H1 (cell line): ENCODE results near the gene NCAPG2. TPM values are rescaled to one million over a fixed set of nuclear protein-coding genes. Genes with fewer than 3 reads are reported as not detected.

ENCODE experiments used
- BRCA1 ChIP-seq: IDR thresholded peaks from 2 replicates; pipeline ENCODE4 v1.6.1; 2012; ENCODE audit warnings: low read depth, low read length, improper control_type of control experiment
- EZH2 ChIP-seq: fragments of 200-600 bp; sonication (generic); IDR thresholded peaks from 2 replicates; pipeline ENCODE4 v1.7.1; 2012; ENCODE audit warnings: low read depth, mild to moderate bottlenecking, moderate library complexity, low read length, inconsistent platforms; ENCODE audit not compliant: severe bottlenecking
- HDAC6 ChIP-seq: IDR thresholded peaks from one replicate; pipeline ENCODE4 v1.7.1; 2012; ENCODE audit warnings: low read depth, mild to moderate bottlenecking, inconsistent platforms, low read length, moderate library complexity
- NANOG ChIP-seq: IDR thresholded peaks from 2 replicates; pipeline ENCODE4 v1.6.1; 2011; ENCODE audit warnings: low read length, low read depth, mild to moderate bottlenecking, inconsistent platforms; ENCODE audit not compliant: insufficient read depth, poor library complexity, severe bottlenecking
- POLR2AphosphoS5 ChIP-seq: IDR thresholded peaks from 2 replicates; pipeline ENCODE4 v1.6.1; 2011; ENCODE audit warnings: low read depth, low read length
- RXRA ChIP-seq: IDR thresholded peaks from 2 replicates; pipeline ENCODE4 v1.6.1; 2011; ENCODE audit warnings: low read depth, mild to moderate bottlenecking, low read length, moderate library complexity; ENCODE audit not compliant: insufficient read depth
- SIRT6 ChIP-seq: IDR thresholded peaks from one replicate; pipeline ENCODE4 v1.7.1; 2012; ENCODE audit warnings: low read length, inconsistent platforms
- SP4 ChIP-seq: IDR thresholded peaks from 2 replicates; pipeline ENCODE4 v1.6.1; 2012; ENCODE audit warnings: low read length, inconsistent platforms
- TAF7 ChIP-seq: optimal IDR thresholded peaks from 2 replicates; pipeline ENCODE3; 2011; ENCODE audit warnings: low read depth, mild to moderate bottlenecking, inconsistent platforms, low read length, moderate library complexity, borderline replicate concordance
- TCF12 ChIP-seq: IDR thresholded peaks from 2 replicates; pipeline ENCODE4 v1.6.1; 2011; ENCODE audit warnings: low read depth, mild to moderate bottlenecking, low read length
- polyA plus RNA-seq, 7 experiments: library from polyadenylated mRNA; depleted of rRNA in 3 of 7; stranded (reverse) in 5 of 7; unstranded in 2 of 7; fragments of >200 nt in 5 of 7; fragments of 200-250 nt in 2 of 7; gene quantifications; 1 replicate in 5 of 7; 2 replicates in 1 of 7; 4 replicates in 1 of 7; pipeline versions ENCODE4 v1.2.1 to v1.2.3, GENCODE V29; 2011 to 2013; ENCODE audit warnings: missing spikeins in 2 of 7, mixed read lengths in 2 of 7
- total RNA-seq: library from RNA; stranded (reverse); fragmentation: NEBNext Ultra II Directional; extraction: Animal tissue kit (Norgen Biotek cat#: 25700); gene quantifications from 2 replicates; pipeline ENCODE4 v1.2.1, GENCODE V29; 2021
- TF ChIP-seq, protein P1 (sequence below): IDR thresholded peaks from 2 replicates; pipeline ENCODE4 v1.6.1; 2012; ENCODE audit warnings: low read length, inconsistent platforms

NCAPG2 gene
- total and polyA plus RNA-seq, 2 of the 8 experiments (the other 6 are each of a cell fraction or from before 2014, with no cell fraction given), result 49.9 to 119 TPM

DNA sequence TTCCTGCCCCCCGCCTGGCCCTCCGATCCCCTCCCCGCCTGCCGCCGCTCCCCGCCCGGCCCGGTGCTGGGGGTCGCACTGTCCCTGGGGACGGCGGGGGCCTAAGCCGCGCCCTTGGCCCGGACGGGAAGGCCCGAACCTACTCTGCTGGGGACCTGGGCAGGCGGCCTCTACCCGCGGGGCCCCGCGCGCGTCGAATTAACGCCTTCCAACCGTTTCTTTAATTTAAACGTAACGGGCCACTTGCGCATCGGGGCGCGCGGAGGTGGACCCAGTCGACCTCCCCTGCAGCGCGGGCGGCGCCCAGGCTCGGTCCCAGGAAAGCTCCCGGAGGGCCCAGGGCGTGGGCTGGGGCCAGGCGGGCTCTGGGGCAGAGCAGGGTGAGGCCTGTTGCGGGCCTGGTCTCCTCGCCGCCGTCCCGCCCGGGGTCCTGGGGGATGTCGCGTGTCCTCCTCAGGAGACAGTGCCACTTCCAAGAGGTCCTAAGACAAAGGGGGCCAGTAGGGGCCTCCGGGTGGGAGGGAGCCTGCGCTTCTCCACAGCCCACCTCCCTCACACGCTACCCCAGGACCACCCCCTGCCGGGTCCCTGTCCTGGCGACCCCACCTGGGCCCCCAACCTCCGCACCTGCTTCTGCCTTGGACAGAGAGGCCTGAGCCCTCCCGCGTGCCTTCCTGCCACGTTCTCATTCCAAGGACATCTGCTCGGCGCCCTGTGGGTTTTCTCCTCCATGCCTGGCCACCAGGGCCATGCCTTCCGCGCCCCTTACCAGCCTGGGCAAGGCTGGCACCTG, 116.3 kb downstream of the NCAPG2 start (continued):
- TF ChIP-seq BRCA1, result no peak
- TF ChIP-seq TCF12, result no peak
- TF ChIP-seq RXRA, result no peak
- no peak for TF ChIP-seq NANOG
- TF ChIP-seq POLR2AphosphoS5, result no peak
- TF ChIP-seq EZH2, result peak; percentile 55
- TF ChIP-seq, protein P1, sequence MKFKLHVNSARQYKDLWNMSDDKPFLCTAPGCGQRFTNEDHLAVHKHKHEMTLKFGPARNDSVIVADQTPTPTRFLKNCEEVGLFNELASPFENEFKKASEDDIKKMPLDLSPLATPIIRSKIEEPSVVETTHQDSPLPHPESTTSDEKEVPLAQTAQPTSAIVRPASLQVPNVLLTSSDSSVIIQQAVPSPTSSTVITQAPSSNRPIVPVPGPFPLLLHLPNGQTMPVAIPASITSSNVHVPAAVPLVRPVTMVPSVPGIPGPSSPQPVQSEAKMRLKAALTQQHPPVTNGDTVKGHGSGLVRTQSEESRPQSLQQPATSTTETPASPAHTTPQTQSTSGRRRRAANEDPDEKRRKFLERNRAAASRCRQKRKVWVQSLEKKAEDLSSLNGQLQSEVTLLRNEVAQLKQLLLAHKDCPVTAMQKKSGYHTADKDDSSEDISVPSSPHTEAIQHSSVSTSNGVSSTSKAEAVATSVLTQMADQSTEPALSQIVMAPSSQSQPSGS, result no peak
- no peak for TF ChIP-seq SIRT6
- no peak for TF ChIP-seq HDAC6
- no peak for TF ChIP-seq TAF7
- TF ChIP-seq SP4, result no peak
